GM21825 (cell line): Measurements from ENCODE around the gene ATP9B.
A peak's percentile ranks its signal among the peaks of the same experiment; 100 is the strongest.
"Not testable (repeated sequence)": the region's sequence is repeated elsewhere in the genome, so short reads cannot be mapped to it uniquely, and the experiment has no call there.

Experiments
- ATAC-seq: cut with Tn5 transposase; IDR thresholded peaks from one replicate; pipeline ENCODE4 v1.9.1; 2021; ENCODE audit warnings: mild to moderate bottlenecking, moderate library complexity; ENCODE audit not compliant: unreplicated experiment

ATP9B gene

GRCh38 chr18:79224381-79224780 lies 155.2 kb downstream of the ATP9B start:
- ATAC-seq, result no peak

- ATAC-seq, result no peak
These were observed 158.4 kb downstream of the ATP9B start for GRCh38 chr18:79227621-79228020.

- no peak for ATAC-seq
These were observed 160.2 kb downstream of the ATP9B start for GRCh38 chr18:79229431-79229830.

GRCh38 chr18:79234438-79234837 lies 165.2 kb downstream of the ATP9B start:
- ATAC-seq, result no peak

- no peak for ATAC-seq
These were observed 170.4 kb downstream of the ATP9B start for GRCh38 chr18:79239631-79240030.

GRCh38 chr18:79241755-79242154 lies 172.6 kb downstream of the ATP9B start:
- ATAC-seq, result no peak

- no peak for ATAC-seq
These were observed 173.1 kb downstream of the ATP9B start for GRCh38 chr18:79242246-79242645.

GRCh38 chr18:79245517-79246001 lies 176.4 kb downstream of the ATP9B start:
- ATAC-seq, result no peak

GRCh38 chr18:79246309-79247108 lies 177.3 kb downstream of the ATP9B start:
- peak; percentile 99 for ATAC-seq

- ATAC-seq, result no peak
These were observed 179.4 kb downstream of the ATP9B start for GRCh38 chr18:79248495-79249060.

- no peak for ATAC-seq
These were observed 181.2 kb downstream of the ATP9B start for GRCh38 chr18:79250301-79250981.

GRCh38 chr18:79251021-79251420 lies 181.8 kb downstream of the ATP9B start:
- ATAC-seq, result no peak

GRCh38 chr18:79252904-79253633 lies 183.9 kb downstream of the ATP9B start:
- ATAC-seq, result no peak

- ATAC-seq, result no peak
These were observed 188.3 kb downstream of the ATP9B start for GRCh38 chr18:79257480-79257879.

GRCh38 chr18:79258447-79258846 lies 189.3 kb downstream of the ATP9B start:
- peak; percentile 56 for ATAC-seq

GRCh38 chr18:79259218-79259617 lies 190.0 kb downstream of the ATP9B start:
- ATAC-seq, result no peak

GRCh38 chr18:79260023-79260422 lies 190.8 kb downstream of the ATP9B start:
- no peak for ATAC-seq

GRCh38 chr18:79260510-79260909 lies 191.3 kb downstream of the ATP9B start:
- no peak for ATAC-seq

GRCh38 chr18:79265068-79265467 lies 195.9 kb downstream of the ATP9B start:
- ATAC-seq, result not testable (repeated sequence)

- not testable (repeated sequence) for ATAC-seq
These were observed 202.6 kb downstream of the ATP9B start for GRCh38 chr18:79271812-79272211.

- no peak for ATAC-seq
These were observed 203.7 kb downstream of the ATP9B start for GRCh38 chr18:79272916-79273315.
